RWPE1 (cell line): ENCODE measurements around the gene ARFGEF3.

ENCODE experiments used
- CTCF ChIA-PET: fragments of 350-600 bp; sonication (Branson Sonifier 250); formaldehyde crosslinking; extraction: SDS; loops from one replicate; lab custom pipeline; 2021; lab: Yijun Ruan, JAX
- POLR2A ChIA-PET: fragments of 400-600 bp; formaldehyde crosslinking; extraction: SDS; loops from one replicate; lab custom pipeline; 2020; ENCODE audit warnings: antibody characterized with exemption; ENCODE audit not compliant: low non-redundant PET; lab: Yijun Ruan, JAX
- DNase-seq: peaks from one replicate; pipeline ENCODE4 v3.0.0; 2012; ENCODE audit warnings: low spot score
- H3K27ac ChIP-seq: fragments of 450-650 bp; 2 replicates; pipeline ENCODE4 v1.5.1; 2017
- CTCF ChIP-seq: fragments of 450-650 bp; conservative IDR thresholded peaks from 2 replicates; pipeline ENCODE4 v1.5.1; 2017; ENCODE audit warnings: low read depth, mild to moderate bottlenecking

ARFGEF3 gene

GRCh38 chr6:138290423-138290962 lies 128.8 kb downstream of the ARFGEF3 start:
- TF ChIP-seq CTCF, result no peak
- no peak for DNase-seq
- ChIA-PET CTCF (interaction anchor here (0.6 kb wide), 1 partner anchor 319 kb away, joined by 4 read pairs; no protein-coding TSS in a partner anchor), POLR2A (no interaction called here)
- H3K27ac ChIP-seq, result no peak overlapping the region

DNA sequence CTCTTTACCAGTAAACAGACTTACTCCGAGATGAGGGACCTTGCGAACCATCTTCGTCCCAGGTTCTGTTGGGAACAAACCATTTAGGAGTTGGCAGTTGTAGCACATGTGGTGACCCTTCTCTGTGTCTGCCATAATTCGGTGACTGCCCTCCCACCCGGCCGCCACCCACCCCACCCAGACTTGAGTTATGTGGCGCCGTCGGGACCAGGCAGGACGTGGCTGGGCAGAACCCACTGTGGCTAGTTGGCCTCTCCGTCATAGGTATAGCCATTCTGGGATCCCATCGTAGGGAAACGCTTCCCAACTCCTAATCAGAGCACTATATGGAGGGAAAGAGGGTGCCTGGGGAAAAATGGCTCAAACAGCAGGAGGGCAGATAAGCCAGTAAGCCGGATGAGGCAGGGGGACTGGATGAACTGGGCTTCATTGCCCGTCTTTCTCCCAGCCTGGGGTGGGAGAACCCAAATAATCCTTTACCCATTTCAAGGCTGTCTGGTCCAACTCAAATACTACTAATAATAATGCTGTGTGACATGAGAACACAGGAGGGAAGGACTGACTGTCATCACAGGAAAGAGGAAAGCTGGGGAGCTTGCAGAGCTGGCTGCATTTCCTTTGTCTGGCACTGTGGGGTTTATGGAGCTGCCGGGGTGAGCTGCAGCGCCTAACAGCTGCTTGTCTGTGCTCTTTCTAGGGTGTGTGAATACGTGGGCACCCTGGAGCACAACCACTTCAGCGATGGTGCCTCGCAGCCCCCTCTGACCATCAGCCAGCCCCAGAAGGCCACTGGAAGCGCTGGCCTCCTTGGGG lies 129.5 kb downstream of the ARFGEF3 start:
- POLR2A ChIA-PET, result no interaction called here
- CTCF ChIA-PET, result no interaction called here
- no peak for TF ChIP-seq CTCF
- no peak for DNase-seq
- H3K27ac ChIP-seq, result no peak overlapping the region

DNA sequence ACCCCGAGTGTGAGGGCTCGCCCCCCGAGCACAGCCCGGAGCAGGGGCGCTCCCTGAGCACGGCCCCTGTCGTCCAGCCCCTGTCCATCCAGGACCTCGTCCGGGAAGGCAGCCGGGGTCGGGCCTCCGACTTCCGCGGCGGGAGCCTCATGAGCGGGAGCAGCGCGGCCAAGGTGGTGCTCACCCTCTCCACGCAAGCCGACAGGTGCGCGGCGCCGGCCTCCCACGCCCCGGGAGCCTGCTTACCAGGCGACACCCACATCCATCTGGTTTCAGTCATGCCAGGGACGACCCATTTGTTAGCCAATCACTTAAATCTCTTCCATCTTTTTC lies 130.1 kb downstream of the ARFGEF3 start:
- DNase-seq, result no peak
- ChIA-PET CTCF (no interaction called here), POLR2A (no interaction called here)
- no peak overlapping the region for H3K27ac ChIP-seq
- no peak for TF ChIP-seq CTCF

DNA sequence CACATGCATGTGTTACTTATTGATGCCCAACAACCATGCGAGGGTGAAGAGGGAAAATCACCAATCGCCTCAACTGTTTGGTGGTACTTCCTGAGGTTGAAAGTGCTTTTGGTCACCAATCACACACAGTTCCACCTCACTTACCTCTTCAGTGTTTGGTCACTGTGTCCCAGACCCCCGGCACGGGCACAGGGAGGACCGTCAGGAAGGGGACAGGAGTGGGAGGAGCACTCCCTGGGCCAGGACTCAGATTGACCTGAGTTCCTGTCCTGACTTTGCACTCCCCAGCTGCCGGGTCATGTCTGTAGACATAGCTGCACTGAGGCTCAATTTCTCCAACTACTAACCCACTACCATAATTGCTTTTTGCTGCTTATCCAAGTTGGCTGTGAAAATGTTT lies 130.7 kb downstream of the ARFGEF3 start:
- no peak for DNase-seq
- POLR2A ChIA-PET, result no interaction called here
- CTCF ChIA-PET, result no interaction called here
- no peak for TF ChIP-seq CTCF
- no peak overlapping the region for H3K27ac ChIP-seq

GRCh38 chr6:138293428-138294395 lies 132.0 kb downstream of the ARFGEF3 start:
- no peak for DNase-seq
- ChIA-PET POLR2A (no interaction called here), CTCF (interaction anchor here (0.7 kb wide), 2 partner anchors 9 to 471 kb away, joined by 3 read pairs; no protein-coding TSS in a partner anchor)
- TF ChIP-seq CTCF, result no peak
- H3K27ac ChIP-seq, result no peak overlapping the region

GRCh38 chr6:138296381-138296780 lies 134.6 kb downstream of the ARFGEF3 start:
- POLR2A ChIA-PET, result no interaction called here
- no peak for DNase-seq
- no peak overlapping the region for H3K27ac ChIP-seq
- TF ChIP-seq CTCF, result no peak
- CTCF ChIA-PET, result no interaction called here
